Neural cell (in vitro differentiated cells): ENCODE measurements around the gene EMCN. TPM values are rescaled to one million over a fixed set of nuclear protein-coding genes. Genes with fewer than 3 reads are reported as not detected.

Source experiments
- H2AFZ ChIP-seq: fragments of 200-600, 300-800 bp; sonication (generic), shearing (Covaris generic); 2 replicates; pipeline ENCODE4 v1.6.0; 2014; ENCODE audit warnings: low read depth, mild to moderate bottlenecking, antibody characterized with exemption, low read length, moderate library complexity
- H3F3A ChIP-seq: fragments of 200-600 bp; shearing (Covaris generic); 2 replicates; pipeline ENCODE4 v1.6.1; 2016; ENCODE audit warnings: mild to moderate bottlenecking, moderate library complexity, mixed read lengths, antibody characterized with exemption, low read length; ENCODE audit not compliant: insufficient read depth, poor library complexity, severe bottlenecking
- H3K27ac ChIP-seq: fragments of 200-600, 300-800 bp; sonication (generic), shearing (Covaris generic); 2 replicates; pipeline ENCODE4 v1.5.1; 2014; ENCODE audit warnings: mild to moderate bottlenecking, low read length, moderate library complexity
- H3K27me3 ChIP-seq: fragments of 300-800, 200-600 bp; sonication (generic), shearing (Covaris generic); 2 replicates; pipeline ENCODE4 v1.6.0; 2014; ENCODE audit warnings: mild to moderate bottlenecking, low read depth, low read length, moderate library complexity; ENCODE audit not compliant: insufficient read depth
- H3K36me3 ChIP-seq: fragments of 300-800, 200-600 bp; sonication (generic), shearing (Covaris generic); 2 replicates; pipeline ENCODE4 v1.5.1; 2014; ENCODE audit warnings: mild to moderate bottlenecking, antibody characterized with exemption, low read length, moderate library complexity; ENCODE audit not compliant: insufficient read depth
- H3K4me2 ChIP-seq: fragments of 300-800, 200-600 bp; sonication (generic), shearing (Covaris generic); 2 replicates; pipeline ENCODE4 v1.6.0; 2014; ENCODE audit warnings: mild to moderate bottlenecking, low read length
- H3K4me3 ChIP-seq: fragments of 300-800, 200-600 bp; sonication (generic), shearing (Covaris generic); 2 replicates; pipeline ENCODE4 v1.5.1; 2014; ENCODE audit warnings: mild to moderate bottlenecking, low read length, moderate library complexity
- H3K79me2 ChIP-seq: fragments of 200-600 bp; shearing (Covaris generic); replicated peaks from 2 replicates; pipeline ENCODE4 v1.6.0; 2014; ENCODE audit warnings: mild to moderate bottlenecking, low read length, moderate library complexity; ENCODE audit not compliant: insufficient read depth
- H3K9ac ChIP-seq: fragments of 300-800, 200-600 bp; sonication (generic), shearing (Covaris generic); 2 replicates; pipeline ENCODE4 v1.6.1; 2016; ENCODE audit warnings: mild to moderate bottlenecking, low read length, mixed read lengths
- H3K9me2 ChIP-seq: fragments of 200-600 bp; shearing (Covaris generic); 2 replicates; pipeline ENCODE4 v1.6.1; 2016; ENCODE audit warnings: mild to moderate bottlenecking, low read length, mixed read lengths; ENCODE audit not compliant: insufficient read depth
- H3K9me3 ChIP-seq: fragments of 200-600, 300-800 bp; sonication (generic), shearing (Covaris generic); 2 replicates; pipeline ENCODE4 v1.6.1; 2016; ENCODE audit warnings: mild to moderate bottlenecking, mixed run types, low read length, moderate library complexity, mixed read lengths
- H4K20me1 ChIP-seq: fragments of 200-600 bp; shearing (Covaris generic); 2 replicates; pipeline ENCODE4 v1.6.1; 2016; ENCODE audit warnings: mild to moderate bottlenecking, mixed run types; ENCODE audit not compliant: insufficient read depth
- CTCF ChIP-seq: fragments of 450-650 bp; IDR thresholded peaks from 2 replicates; pipeline ENCODE4 v1.5.1; 2014; ENCODE audit warnings: antibody characterized with exemption, mild to moderate bottlenecking, moderate library complexity; ENCODE audit not compliant: poor library complexity, severe bottlenecking
- EP300 ChIP-seq: fragments of 450-650 bp; conservative IDR thresholded peaks from 2 replicates; pipeline ENCODE4 v1.6.1; 2014; ENCODE audit warnings: antibody characterized with exemption, mild to moderate bottlenecking, moderate library complexity; ENCODE audit not compliant: poor library complexity, severe bottlenecking
- EZH2 ChIP-seq: fragments of 200-600, 300-800 bp; shearing (Covaris generic), sonication (generic); IDR thresholded peaks from 2 replicates; pipeline ENCODE4 v1.6.1; 2014; ENCODE audit warnings: antibody characterized with exemption, low read length, borderline replicate concordance, mild to moderate bottlenecking; ENCODE audit not compliant: insufficient read depth, poor library complexity, severe bottlenecking
- MXI1 ChIP-seq: fragments of 450-650 bp; conservative IDR thresholded peaks from 2 replicates; pipeline ENCODE4 v1.6.1; 2014; ENCODE audit warnings: antibody characterized with exemption, mild to moderate bottlenecking; ENCODE audit not compliant: poor library complexity, severe bottlenecking
- POLR2AphosphoS5 ChIP-seq: IDR thresholded peaks from 2 replicates; pipeline ENCODE4 v1.6.1; 2012
- RAD21 ChIP-seq: fragments of 450-650 bp; conservative IDR thresholded peaks from 2 replicates; pipeline ENCODE4 v1.6.1; 2014; ENCODE audit warnings: antibody characterized with exemption, mild to moderate bottlenecking, moderate library complexity
- REST ChIP-seq: IDR thresholded peaks from 2 replicates; pipeline ENCODE4 v1.6.1; 2012; ENCODE audit warnings: borderline replicate concordance
- SMC3 ChIP-seq: fragments of 450-650 bp; conservative IDR thresholded peaks from 2 replicates; pipeline ENCODE4 v1.6.1; 2014; ENCODE audit warnings: antibody characterized with exemption, mild to moderate bottlenecking, moderate library complexity; ENCODE audit not compliant: poor library complexity
- TAF1 ChIP-seq: IDR thresholded peaks from 2 replicates; pipeline ENCODE4 v1.6.1; 2012; ENCODE audit warnings: low read depth
- polyA plus RNA-seq: library from polyadenylated mRNA; depleted of rRNA; stranded (reverse); fragments of >200 nt; gene quantifications from 2 replicates; pipeline ENCODE4 v1.2.3, GENCODE V29; 2014

Gene EMCN
- polyA plus RNA-seq, 1 donor from 2014 or later = 0.77 TPM

- H3K9ac ChIP-seq = no peak overlapping the region
- TF ChIP-seq SMC3 (no peak), POLR2AphosphoS5 (no peak), MXI1 (no peak), EP300 (no peak), EZH2 (no peak), TAF1 (no peak), CTCF (no peak), REST (no peak), RAD21 (no peak)
- H3K4me3 ChIP-seq = no peak overlapping the region
- no peak overlapping the region for H2AFZ ChIP-seq
- H3K9me3 ChIP-seq = no peaks in the 10 kb centered on the region
- H3F3A ChIP-seq = no peaks in the 10 kb centered on the region
- H3K36me3 ChIP-seq = no peaks in the 10 kb centered on the region
- no peaks in the 10 kb centered on the region for H3K9me2 ChIP-seq
- H4K20me1 ChIP-seq = no peaks in the 10 kb centered on the region
- H3K79me2 ChIP-seq = no peaks in the 10 kb centered on the region
- H3K4me2 ChIP-seq = no peak overlapping the region
- H3K27me3 ChIP-seq = no peaks in the 10 kb centered on the region
- H3K27ac ChIP-seq = no peak overlapping the region
Observed at GRCh38 chr4:100359441-100359840, 158.4 kb downstream of the EMCN start.

GRCh38 chr4:100357542-100357941 lies 160.3 kb downstream of the EMCN start:
- Histone ChIP-seq H3K4me2 (no peak overlapping the region), H3K4me3 (no peak overlapping the region), H3K9me2 (no peaks in the 10 kb centered on the region), H3K27ac (no peak overlapping the region), H3K27me3 (no peaks in the 10 kb centered on the region), H2AFZ (no peak overlapping the region), H3K9me3 (no peaks in the 10 kb centered on the region), H3K79me2 (no peaks in the 10 kb centered on the region), H3K36me3 (no peaks in the 10 kb centered on the region), H3F3A (no peaks in the 10 kb centered on the region), H3K9ac (no peak overlapping the region), H4K20me1 (no peaks in the 10 kb centered on the region)
- TF ChIP-seq REST (no peak), POLR2AphosphoS5 (no peak), TAF1 (no peak), CTCF (no peak), SMC3 (no peak), EP300 (no peak), MXI1 (no peak), EZH2 (no peak), RAD21 (no peak)
